ENCODE data around the gene LY6G6F. TPM values are rescaled to one million over a fixed set of nuclear protein-coding genes. Genes with fewer than 3 reads are reported as not detected.

LY6G6F gene
- polyA plus RNA-seq, 1 of the 3 experiments (the other 2 are of a cell fraction), result not detected

GRCh38 chr6:31680226-31681134 is 26.2 kb upstream of the LY6G6F start, which contains the start of gene LY6G5C:
LY6G5C (minus strand) TSS chr6:31681067; CDS start chr6:31680373, 694 bp downstream.
- Histone ChIP-seq H3F3A (replicated peaks; ENCODE audit: insufficient read depth) (peaks cover 2% of the 10 kb centered on the region), H3K4me1 (ENCODE audit: control insufficient read depth in 1 of 2, insufficient read depth in 2 of 2, low read depth in 1 of 2, low read length in 1 of 2) (peaks cover 3 to 7% of the 10 kb centered on the region in 2 experiments; a peak in 2 of 4 replicates), H3K9ac (no peak within 1 kb of the TSS), H3K27me3 (ENCODE audit: insufficient read depth) (no peaks in the 10 kb centered on the region), H3K9me3 (no peaks in the 10 kb centered on the region), H4K20me1 (ENCODE audit: insufficient read depth) (no peaks in the 10 kb centered on the region), H2AFZ (ENCODE audit: low read depth) (peak within 1 kb of the TSS; percentile 85), H3K79me2 (ENCODE audit: insufficient read depth) (no peaks in the 10 kb centered on the region), H3K9me2 (no peaks in the 10 kb centered on the region), H3K27ac (ENCODE audit: low read depth in 2 of 2, low read length in 1 of 2) (peak within 1 kb of the TSS in 1 of 2 experiments; percentile 31; a peak in 1 of 4 replicates), H3K36me3 (replicated peaks in 1 of 2; ENCODE audit: control insufficient read depth in 1 of 2, insufficient read depth in 2 of 2, low read length in 1 of 2) (no peaks in the 10 kb centered on the region), H3K4me3 (ENCODE audit: low read depth in 2 of 2, low read length in 1 of 2) (peak within 1 kb of the TSS in 1 of 2 experiments; percentile 31; a peak in 1 of 4 replicates), H3K4me2 (peak within 1 kb of the TSS; percentile 46)
- TF ChIP-seq CTCF (IDR thresholded peaks at IDR 0.05) (peak; percentile 69), SMC3 (IDR thresholded peaks at IDR 0.05; ENCODE audit: low read depth, low read length) (peak; percentile 91), GABPA (IDR thresholded peaks at IDR 0.05; ENCODE audit: low read depth) (no peak), YY1 (IDR thresholded peaks at IDR 0.05; ENCODE audit: low read depth) (0 out of 2 replicates have a peak, but pooled peaks have one; percentile 22), NRF1 (IDR thresholded peaks at IDR 0.05; ENCODE audit: low read depth, low read length) (no peak), SIN3A (IDR thresholded peaks at IDR 0.05; ENCODE audit: borderline replicate concordance, low read depth, low read length) (0 out of 2 replicates have a peak, but pooled peaks have one; percentile 60), MXI1 (IDR thresholded peaks at IDR 0.05; ENCODE audit: low read depth, low read length) (peak; percentile 56; the same call in 1 of the 2 replicates), RAD21 (IDR thresholded peaks at IDR 0.05; ENCODE audit: low read length) (peak; percentile 96), ZBTB33 (IDR thresholded peaks at IDR 0.05; ENCODE audit: borderline replicate concordance, low read depth) (no peak)
- CTCF ChIA-PET, result interaction anchor here (0.6 to 3.2 kb wide), 27 partner anchors 9 to 371 kb away, joined by 3 to 29 read pairs (median 4); partner anchors contain the start of genes GPANK1, LY6G5B, MSH5 and NEU1
- peak; percentile 88 for DNase-seq
- POLR2A ChIA-PET, result interaction anchor here (0.7 kb wide), 1 partner anchor 220 kb away, joined by 3 read pairs; no protein-coding TSS in a partner anchor
- 11% methylated on average over 17 of the region's 17 CpGs for WGBS (ENCODE audit: low lambda C conversion rate)
